ENCODE data around the gene PRKCA.
"Not testable (repeated sequence)": the region's sequence is repeated elsewhere in the genome, so short reads cannot be mapped to it uniquely, and the experiment has no call there.

Gene PRKCA

GRCh38 chr17:66349521-66350254 is 47.3 kb downstream of the PRKCA start:
- no peak for ATAC-seq
- Mint-ChIP-seq H3K9me3 (no peaks in the 10 kb centered on the region), H3K27ac (peak overlapping the region; percentile 19 to 59)

GRCh38 chr17:66350576-66350975 is 48.2 kb downstream of the PRKCA start:
- not testable (repeated sequence) for H3K4me3 Mint-ChIP-seq

More at GRCh38 chr17:66349521-66350254, 47.3 kb downstream of the PRKCA start:
- Mint-ChIP-seq H3K27me3 (no peaks in the 10 kb centered on the region), H3K4me1 (peaks cover 85% of the 10 kb centered on the region), H3K4me3 (peak overlapping the region; percentile 54 to 57)
- no peak for DNase-seq

GRCh38 chr17:66351033-66351432 is 48.6 kb downstream of the PRKCA start:
- Mint-ChIP-seq H3K4me1 (peaks cover 84% of the 10 kb centered on the region), H3K27me3 (no peaks in the 10 kb centered on the region), H3K27ac (no peak overlapping the region), H3K4me3 (no peak overlapping the region), H3K9me3 (no peaks in the 10 kb centered on the region)
- DNase-seq (no peak), ATAC-seq (no peak)

More at GRCh38 chr17:66350576-66350975, 48.2 kb downstream of the PRKCA start:
- not testable (repeated sequence) for DNase-seq, ATAC-seq, H3K9me3 Mint-ChIP-seq, H3K27me3 Mint-ChIP-seq, H3K27ac Mint-ChIP-seq
- peaks cover 84% of the 10 kb centered on the region for H3K4me1 Mint-ChIP-seq

GRCh38 chr17:66351701-66352100 is 49.3 kb downstream of the PRKCA start:
- Mint-ChIP-seq H3K4me3 (no peak overlapping the region), H3K9me3 (no peaks in the 10 kb centered on the region), H3K27me3 (no peaks in the 10 kb centered on the region), H3K27ac (no peak overlapping the region), H3K4me1 (peaks cover 90% of the 10 kb centered on the region)
- ATAC-seq (no peak), DNase-seq (no peak)

GRCh38 chr17:66353937-66354401 is 51.6 kb downstream of the PRKCA start:
- ATAC-seq (no peak), DNase-seq (no peak)
- H3K27me3 Mint-ChIP-seq = no peaks in the 10 kb centered on the region
- H3K4me1 Mint-ChIP-seq = peaks cover 92% of the 10 kb centered on the region
- no peak overlapping the region for H3K27ac Mint-ChIP-seq
- no peak overlapping the region for H3K4me3 Mint-ChIP-seq
- no peaks in the 10 kb centered on the region for H3K9me3 Mint-ChIP-seq

- H3K4me1 Mint-ChIP-seq = peaks cover 87% of the 10 kb centered on the region
- no peaks in the 10 kb centered on the region for H3K9me3 Mint-ChIP-seq
- ATAC-seq (no peak), DNase-seq (no peak)
- no peak overlapping the region for H3K27ac Mint-ChIP-seq
- H3K4me3 Mint-ChIP-seq = no peak overlapping the region
- H3K27me3 Mint-ChIP-seq = no peaks in the 10 kb centered on the region
Observed at GRCh38 chr17:66354472-66354871, 52.1 kb downstream of the PRKCA start.

- peaks cover 84% of the 10 kb centered on the region for H3K4me1 Mint-ChIP-seq
- no peaks in the 10 kb centered on the region for H3K27me3 Mint-ChIP-seq
- H3K9me3 Mint-ChIP-seq = no peaks in the 10 kb centered on the region
- no peak for ATAC-seq
- H3K27ac Mint-ChIP-seq = no peak overlapping the region
- no peak overlapping the region for H3K4me3 Mint-ChIP-seq
- no peak for DNase-seq
Observed at GRCh38 chr17:66354981-66355380, 52.6 kb downstream of the PRKCA start.

- Mint-ChIP-seq H3K27ac (no peak overlapping the region), H3K4me3 (no peak overlapping the region), H3K9me3 (no peaks in the 10 kb centered on the region), H3K27me3 (no peaks in the 10 kb centered on the region), H3K4me1 (peaks cover 84% of the 10 kb centered on the region)
- ATAC-seq (no peak), DNase-seq (no peak)
Observed at GRCh38 chr17:66355510-66355909, 53.1 kb downstream of the PRKCA start.

GRCh38 chr17:66357037-66357436 is 54.6 kb downstream of the PRKCA start:
- DNase-seq (no peak), ATAC-seq (no peak)
- H3K4me3 Mint-ChIP-seq = no peak overlapping the region
- peaks cover 84% of the 10 kb centered on the region for H3K4me1 Mint-ChIP-seq
- no peak overlapping the region for H3K27ac Mint-ChIP-seq
- no peaks in the 10 kb centered on the region for H3K9me3 Mint-ChIP-seq
- H3K27me3 Mint-ChIP-seq = no peaks in the 10 kb centered on the region

- peaks cover 83% of the 10 kb centered on the region for H3K4me1 Mint-ChIP-seq
- DNase-seq (no peak), ATAC-seq (no peak)
- no peak overlapping the region for H3K4me3 Mint-ChIP-seq
- H3K27me3 Mint-ChIP-seq = no peaks in the 10 kb centered on the region
- H3K9me3 Mint-ChIP-seq = no peaks in the 10 kb centered on the region
- H3K27ac Mint-ChIP-seq = no peak overlapping the region
Observed at GRCh38 chr17:66359351-66359750, 56.9 kb downstream of the PRKCA start.

GRCh38 chr17:66360961-66361565 is 58.6 kb downstream of the PRKCA start:
- H3K27me3 Mint-ChIP-seq, H3K4me3 Mint-ChIP-seq, H3K9me3 Mint-ChIP-seq, H3K27ac Mint-ChIP-seq, ATAC-seq, DNase-seq: not testable (repeated sequence)
- H3K4me1 Mint-ChIP-seq = peaks cover 88% of the 10 kb centered on the region

GRCh38 chr17:66364508-66364907 is 62.1 kb downstream of the PRKCA start:
- Mint-ChIP-seq H3K4me1 (peaks cover 96% of the 10 kb centered on the region), H3K27ac (peak overlapping the region; percentile 3 to 63), H3K4me3 (peak overlapping the region; percentile 65 to 69), H3K27me3 (no peaks in the 10 kb centered on the region), H3K9me3 (no peaks in the 10 kb centered on the region)
- DNase-seq (no peak), ATAC-seq (peak; percentile 59)

- H3K9me3 Mint-ChIP-seq = no peaks in the 10 kb centered on the region
- H3K4me1 Mint-ChIP-seq = peaks cover 97% of the 10 kb centered on the region
- peak overlapping the region; percentile 65 to 69 for H3K4me3 Mint-ChIP-seq
- DNase-seq (no peak), ATAC-seq (peak; percentile 54)
- H3K27ac Mint-ChIP-seq = peak overlapping the region in 1 of 2 donors; percentile 63
- H3K27me3 Mint-ChIP-seq = no peaks in the 10 kb centered on the region
Observed at GRCh38 chr17:66364990-66365490, 62.6 kb downstream of the PRKCA start.

GRCh38 chr17:66365903-66366302 is 63.5 kb downstream of the PRKCA start:
- Mint-ChIP-seq H3K4me1 (peaks cover 96% of the 10 kb centered on the region), H3K27ac (no peak overlapping the region), H3K4me3 (no peak overlapping the region), H3K27me3 (no peaks in the 10 kb centered on the region), H3K9me3 (no peaks in the 10 kb centered on the region)
- no peak for DNase-seq
- no peak for ATAC-seq

GRCh38 chr17:66367107-66367506 is 64.7 kb downstream of the PRKCA start:
- Mint-ChIP-seq H3K9me3 (no peaks in the 10 kb centered on the region), H3K4me3 (no peak overlapping the region), H3K27ac (peak overlapping the region in 1 of 2 donors; percentile 80), H3K27me3 (no peaks in the 10 kb centered on the region), H3K4me1 (peaks cover 96% of the 10 kb centered on the region)
- DNase-seq = no peak
- no peak for ATAC-seq

- no peaks in the 10 kb centered on the region for H3K27me3 Mint-ChIP-seq
- H3K27ac Mint-ChIP-seq = no peak overlapping the region
- DNase-seq (no peak), ATAC-seq (no peak)
- H3K4me3 Mint-ChIP-seq = no peak overlapping the region
- no peaks in the 10 kb centered on the region for H3K9me3 Mint-ChIP-seq
- peaks cover 97% of the 10 kb centered on the region for H3K4me1 Mint-ChIP-seq
Observed at GRCh38 chr17:66369830-66370229, 67.4 kb downstream of the PRKCA start.

All from stimulated activated naive CD8-positive, alpha-beta T cell treated with anti-CD3 and anti-CD28 coated beads, Interleukin-15, amount 100 ng/mL, for 72 hours (primary cell).